ENCODE results near the gene NIPAL3.
"Not testable (repeated sequence)": the region's sequence is repeated elsewhere in the genome, so short reads cannot be mapped to it uniquely, and the experiment has no call there.

The NIPAL3 gene

GRCh38 chr1:24425441-24425840, 9.8 kb downstream of the NIPAL3 start:
- no peak for DNase-seq

DNA sequence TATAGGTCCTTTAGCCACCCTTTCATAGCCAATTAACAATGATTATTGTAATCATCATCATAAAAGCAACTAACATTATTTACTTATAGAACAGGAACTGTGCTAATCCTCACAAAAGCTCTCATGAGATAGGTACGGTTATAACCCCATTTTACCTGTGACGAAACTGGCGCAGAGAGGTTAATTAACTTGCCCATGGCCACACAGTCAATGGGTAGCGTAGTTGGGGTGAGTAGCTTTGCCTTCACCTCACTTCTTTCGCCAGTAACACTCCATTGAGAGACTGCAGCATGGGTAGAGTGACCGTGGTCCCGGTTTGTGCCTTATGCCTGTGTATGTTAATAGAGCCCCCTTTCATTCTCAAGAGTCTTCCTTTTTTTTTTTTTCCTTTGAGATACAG, 10.3 kb downstream of the NIPAL3 start:
- no peak for DNase-seq

DNA sequence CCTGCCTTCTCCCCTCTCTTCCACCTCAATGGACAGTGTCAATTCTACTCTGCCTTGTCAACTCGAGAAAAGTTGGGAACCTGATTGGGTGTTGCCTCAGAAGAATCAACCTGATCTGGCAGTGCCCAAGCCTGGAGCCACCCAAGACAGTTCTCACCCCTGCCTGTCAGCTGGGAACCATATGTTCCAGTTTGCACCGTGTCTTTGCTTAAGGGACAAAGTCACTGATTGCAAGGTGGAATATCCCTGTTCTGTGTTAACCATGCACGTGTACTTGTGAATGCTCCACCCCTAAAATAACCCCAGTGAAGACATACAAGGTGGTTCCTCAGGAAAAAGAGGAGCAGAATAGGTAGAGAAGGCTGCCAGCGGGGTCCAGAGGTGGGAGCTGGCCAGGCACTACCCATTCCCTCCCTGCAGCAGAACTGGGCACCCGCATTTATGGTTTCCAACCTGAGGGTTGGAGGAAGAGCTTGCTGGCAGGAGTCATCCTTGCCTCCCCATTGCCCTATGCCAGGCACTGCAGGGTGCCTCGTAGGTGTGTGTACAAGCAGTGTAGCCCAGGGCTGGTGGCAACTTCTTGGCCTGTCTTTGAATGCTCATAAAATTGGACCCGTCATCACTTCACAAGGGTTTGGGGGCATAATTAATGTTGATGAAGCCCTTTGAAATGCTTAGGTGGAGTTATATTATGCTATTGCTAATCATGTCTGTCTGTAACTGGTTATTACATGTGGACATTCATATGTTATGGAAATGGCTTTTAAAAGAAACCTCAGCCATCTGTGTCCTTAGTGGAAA, 11.3 kb downstream of the NIPAL3 start:
- no peak for DNase-seq

GRCh38 chr1:24427545-24427862, 11.9 kb downstream of the NIPAL3 start:
- no peak for DNase-seq

DNA sequence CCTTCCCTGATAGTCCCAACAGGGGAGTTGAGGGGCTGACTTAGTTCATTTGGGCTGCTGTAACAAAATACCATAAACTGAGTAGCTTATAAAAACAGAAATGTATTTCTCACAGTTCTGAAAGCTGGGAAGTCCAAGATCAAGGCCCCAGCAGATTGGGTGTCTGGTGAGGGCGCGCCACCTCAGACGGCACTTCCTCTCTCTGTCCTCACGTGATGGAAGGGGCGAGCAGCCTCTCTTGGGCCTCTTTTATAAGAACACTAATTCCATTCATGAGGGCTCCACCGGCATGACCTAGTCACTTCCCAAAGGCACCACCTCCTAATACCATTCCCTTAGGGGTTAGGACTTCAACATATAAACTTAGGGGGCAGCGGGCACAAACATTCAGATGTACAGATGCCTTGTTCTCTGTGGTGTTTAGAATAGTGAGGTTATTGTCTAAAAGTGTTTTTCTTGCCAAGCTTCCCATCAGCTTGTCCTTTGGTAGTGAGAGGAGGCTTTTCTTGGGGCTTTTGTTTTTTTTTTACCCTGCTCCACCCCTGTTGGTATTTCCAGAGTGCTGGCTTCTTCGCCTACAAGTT, 20.3 kb downstream of the NIPAL3 start:
- DNase-seq = no peak

- no peak for DNase-seq
Measured at GRCh38 chr1:24437631-24438396, 22.2 kb downstream of the NIPAL3 start.

DNA sequence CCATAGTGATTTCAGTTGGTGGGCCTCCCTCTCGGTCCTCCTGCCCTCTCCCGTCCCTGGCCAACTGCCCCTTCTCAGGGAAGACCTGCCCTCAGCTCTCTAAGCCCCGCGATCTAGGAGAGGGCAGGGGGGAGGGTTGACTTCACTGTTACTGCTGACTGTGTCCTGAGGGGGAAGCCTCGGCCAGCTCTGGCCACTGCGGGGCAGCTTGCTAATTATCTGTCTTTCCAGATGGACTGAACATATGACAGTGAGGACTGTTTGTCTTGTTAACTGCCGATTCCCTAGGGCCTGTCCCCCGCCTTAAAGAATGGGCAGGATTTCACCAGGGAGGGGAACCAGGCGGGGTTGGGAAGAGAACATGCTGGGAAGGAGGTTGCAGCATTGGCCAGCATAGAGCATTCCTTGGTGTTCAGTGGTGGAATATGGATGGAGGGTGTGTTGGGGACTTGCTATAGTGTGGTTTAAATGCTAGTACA, 22.9 kb downstream of the NIPAL3 start:
- no peak for DNase-seq

- DNase-seq = no peak
Measured at GRCh38 chr1:24440436-24440835, 24.8 kb downstream of the NIPAL3 start.

- no peak for DNase-seq
Measured at GRCh38 chr1:24441480-24441879, 25.9 kb downstream of the NIPAL3 start.

GRCh38 chr1:24441996-24442668, 26.5 kb downstream of the NIPAL3 start:
- no peak for DNase-seq

GRCh38 chr1:24442764-24443163, 27.2 kb downstream of the NIPAL3 start:
- DNase-seq = no peak

DNA sequence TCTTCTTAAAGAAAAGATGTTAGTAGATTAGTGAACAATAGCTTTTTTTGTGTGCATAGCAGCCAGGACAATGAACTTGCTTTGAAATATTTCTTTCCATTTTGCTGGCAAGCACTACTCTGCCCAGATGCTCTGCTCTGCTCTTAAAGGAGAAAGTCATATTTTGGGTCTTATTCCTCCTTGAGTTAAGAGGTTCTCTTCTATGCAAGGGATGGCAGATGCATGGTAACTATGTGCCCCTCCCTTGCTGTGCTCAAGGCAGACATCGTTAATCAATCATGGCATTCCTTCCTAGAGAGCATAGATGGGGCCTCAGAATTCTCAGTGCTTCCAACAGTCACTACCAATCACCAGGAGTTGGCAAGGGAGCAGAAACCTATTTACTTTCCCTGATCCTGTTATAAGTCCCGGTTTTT, 27.6 kb downstream of the NIPAL3 start:
- DNase-seq = no peak

DNA sequence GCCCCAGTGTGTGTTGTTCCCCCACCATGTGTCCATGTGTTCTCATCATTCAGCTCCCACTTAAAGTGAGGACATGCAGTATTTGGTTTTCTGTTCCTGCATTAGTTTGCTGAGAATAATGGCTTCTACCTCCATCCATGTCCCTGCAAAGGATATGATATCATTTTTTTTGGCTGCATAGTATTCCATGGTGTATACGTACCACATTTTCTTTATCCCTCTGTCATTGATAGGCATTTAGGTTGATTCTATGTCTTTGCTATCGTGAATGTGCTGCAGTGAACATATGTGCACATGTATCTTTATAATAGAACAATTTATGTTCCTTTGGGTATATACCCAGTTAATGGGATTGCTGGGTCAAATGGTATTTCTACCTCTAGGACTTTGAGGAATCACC, 30.8 kb downstream of the NIPAL3 start:
- DNase-seq = not testable (repeated sequence)

DNA sequence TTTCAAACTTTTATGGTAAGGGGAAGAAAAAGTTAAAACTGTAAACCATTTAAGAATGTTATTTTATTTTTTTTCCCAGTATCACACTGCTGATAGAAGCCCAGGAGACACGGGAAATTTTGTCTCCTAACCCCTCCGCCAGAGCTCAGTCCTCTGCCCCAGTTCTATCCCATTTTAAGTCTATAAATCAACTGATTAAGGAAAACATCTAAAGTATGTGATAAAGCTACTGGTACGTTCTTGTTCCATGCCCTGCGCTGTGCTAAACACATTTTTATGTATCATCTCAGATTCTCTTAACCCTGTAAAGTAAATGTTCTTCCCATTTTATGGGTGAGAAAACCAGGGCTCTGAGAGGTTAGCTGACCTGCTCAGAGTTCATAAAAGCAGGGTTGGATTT, 34.7 kb downstream of the NIPAL3 start:
- no peak for DNase-seq

GRCh38 chr1:24450857-24451397, 35.3 kb downstream of the NIPAL3 start:
- DNase-seq = no peak

DNA sequence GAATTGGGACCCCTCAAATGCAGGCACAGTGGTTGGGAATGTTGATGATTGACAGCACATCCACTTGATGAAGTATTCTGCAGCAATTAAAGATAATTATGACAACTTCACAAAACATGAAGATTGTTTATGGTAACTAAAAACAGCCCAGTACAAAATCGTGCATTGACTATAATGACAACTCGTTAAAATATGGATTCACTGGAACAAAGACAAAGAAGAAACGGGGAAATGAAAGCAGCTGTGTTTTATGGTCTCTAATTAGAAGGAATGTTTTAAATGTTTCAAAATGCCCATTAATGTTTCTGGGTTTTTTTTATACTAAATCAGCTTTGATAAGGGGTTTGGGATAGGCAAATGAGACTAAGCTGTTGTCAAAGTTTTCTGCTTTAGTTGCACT, 36.1 kb downstream of the NIPAL3 start:
- DNase-seq = no peak

GRCh38 chr1:24452922-24453485, 37.4 kb downstream of the NIPAL3 start:
- DNase-seq = no peak

- no peak for DNase-seq
Measured at GRCh38 chr1:24454673-24455072, 39.1 kb downstream of the NIPAL3 start.

DNA sequence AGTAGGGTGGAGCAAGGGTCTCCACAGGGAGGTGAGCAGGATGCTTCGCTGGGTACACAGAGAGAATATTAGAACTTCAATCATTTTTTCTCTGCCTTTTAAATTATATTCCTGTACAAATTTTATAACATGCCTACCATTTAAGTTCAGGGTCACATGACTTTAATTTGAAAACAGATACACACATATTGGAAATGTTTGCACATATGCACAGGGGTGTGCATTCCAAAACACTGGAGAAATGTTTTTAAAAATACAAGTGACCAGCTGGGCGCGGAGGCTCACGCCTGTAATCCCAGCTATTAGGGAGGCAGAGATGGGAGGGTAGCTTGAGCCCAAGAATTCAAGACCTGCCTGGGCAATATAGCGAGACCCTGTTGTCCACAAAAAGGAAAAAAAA, 39.7 kb downstream of the NIPAL3 start:
- no peak for DNase-seq

DNA sequence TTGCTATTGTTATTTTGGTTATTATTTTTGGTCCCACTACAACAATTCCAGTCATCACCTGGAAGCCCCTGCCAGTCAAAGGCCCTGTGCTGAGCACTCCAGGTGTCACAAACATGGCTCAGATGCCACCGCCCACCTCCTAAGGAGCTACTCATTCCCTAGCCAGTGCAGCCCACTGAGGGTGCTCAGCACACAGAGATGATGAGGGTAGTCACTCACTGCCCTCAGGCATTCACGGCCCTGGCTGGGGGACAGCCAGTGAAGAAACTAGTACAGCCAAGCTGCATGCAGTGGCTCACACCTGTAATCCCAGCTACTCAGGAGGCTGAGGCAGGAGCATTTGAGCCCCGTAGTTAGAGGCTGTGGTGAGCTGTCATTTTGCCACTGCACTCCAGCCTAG, 42.3 kb downstream of the NIPAL3 start:
- DNase-seq = no peak

DNA sequence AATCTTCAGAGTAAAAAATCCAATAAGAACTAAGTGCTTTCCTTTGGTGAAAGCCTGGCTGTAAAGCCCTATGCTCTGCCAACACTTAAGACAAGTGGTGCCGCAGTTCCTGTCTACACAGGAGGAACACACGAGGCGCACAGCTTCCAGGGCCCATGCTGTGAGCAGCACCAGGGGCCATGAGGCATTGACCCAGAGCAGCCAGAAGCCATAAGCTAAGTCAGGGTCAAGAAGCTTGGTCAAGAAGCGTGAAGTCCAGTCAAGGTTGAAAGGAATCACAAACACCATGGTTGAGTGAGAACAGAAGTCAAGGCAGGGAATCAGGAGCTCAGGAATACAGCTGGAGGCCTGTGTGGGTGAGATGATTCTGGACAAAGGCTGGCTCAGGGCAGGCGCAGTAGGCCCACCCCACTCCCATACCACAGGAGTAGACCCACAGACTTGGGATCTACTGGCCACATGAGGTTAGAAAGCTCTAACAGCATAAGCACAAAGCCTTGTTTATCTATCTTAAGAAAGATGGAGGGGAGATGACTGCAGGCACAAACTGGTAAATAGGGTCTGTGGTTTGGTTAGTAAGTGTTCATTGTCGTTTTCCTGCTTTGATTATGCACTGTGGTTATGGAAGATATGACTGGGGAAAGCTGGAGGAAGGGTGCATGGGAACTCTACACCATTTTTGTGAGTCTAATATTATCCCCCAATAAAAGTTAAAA, 44.1 kb downstream of the NIPAL3 start:
- no peak for DNase-seq

- DNase-seq = not testable (repeated sequence)
Measured at GRCh38 chr1:24462128-24462527, 46.5 kb downstream of the NIPAL3 start.

Data from NCI-H1048 (cell line).